Choroid plexus epithelial cell (primary cell): ENCODE data around the gene PHF21B.

Experiments used
- DNase-seq: peaks from one replicate; pipeline ENCODE4 v3.0.0-alpha.2; 2010; ENCODE audit warnings: low read depth
- H3K4me3 ChIP-seq: 2 replicates; pipeline ENCODE4 v1.5.1; 2011; ENCODE audit warnings: low read depth, mild to moderate bottlenecking, control low read depth, low read length, moderate library complexity
- TF ChIP-seq, protein P1 (sequence below): conservative IDR thresholded peaks from 2 replicates; pipeline ENCODE4 v1.5.1; 2011; ENCODE audit warnings: low read depth, mild to moderate bottlenecking, control low read depth, inconsistent platforms, low read length, moderate library complexity

PHF21B gene

GRCh38 chr22:44938886-44939285, 70.9 kb downstream of the PHF21B start:
- H3K4me3 ChIP-seq, result no peak overlapping the region
- TF ChIP-seq, protein P1, sequence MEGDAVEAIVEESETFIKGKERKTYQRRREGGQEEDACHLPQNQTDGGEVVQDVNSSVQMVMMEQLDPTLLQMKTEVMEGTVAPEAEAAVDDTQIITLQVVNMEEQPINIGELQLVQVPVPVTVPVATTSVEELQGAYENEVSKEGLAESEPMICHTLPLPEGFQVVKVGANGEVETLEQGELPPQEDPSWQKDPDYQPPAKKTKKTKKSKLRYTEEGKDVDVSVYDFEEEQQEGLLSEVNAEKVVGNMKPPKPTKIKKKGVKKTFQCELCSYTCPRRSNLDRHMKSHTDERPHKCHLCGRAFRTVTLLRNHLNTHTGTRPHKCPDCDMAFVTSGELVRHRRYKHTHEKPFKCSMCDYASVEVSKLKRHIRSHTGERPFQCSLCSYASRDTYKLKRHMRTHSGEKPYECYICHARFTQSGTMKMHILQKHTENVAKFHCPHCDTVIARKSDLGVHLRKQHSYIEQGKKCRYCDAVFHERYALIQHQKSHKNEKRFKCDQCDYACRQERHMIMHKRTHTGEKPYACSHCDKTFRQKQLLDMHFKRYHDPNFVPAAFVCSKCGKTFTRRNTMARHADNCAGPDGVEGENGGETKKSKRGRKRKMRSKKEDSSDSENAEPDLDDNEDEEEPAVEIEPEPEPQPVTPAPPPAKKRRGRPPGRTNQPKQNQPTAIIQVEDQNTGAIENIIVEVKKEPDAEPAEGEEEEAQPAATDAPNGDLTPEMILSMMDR, result no peak
- DNase-seq, result no peak

- TF ChIP-seq, protein P1, result no peak
These were observed 72.6 kb downstream of the PHF21B start for GRCh38 chr22:44937216-44937615.

DNA sequence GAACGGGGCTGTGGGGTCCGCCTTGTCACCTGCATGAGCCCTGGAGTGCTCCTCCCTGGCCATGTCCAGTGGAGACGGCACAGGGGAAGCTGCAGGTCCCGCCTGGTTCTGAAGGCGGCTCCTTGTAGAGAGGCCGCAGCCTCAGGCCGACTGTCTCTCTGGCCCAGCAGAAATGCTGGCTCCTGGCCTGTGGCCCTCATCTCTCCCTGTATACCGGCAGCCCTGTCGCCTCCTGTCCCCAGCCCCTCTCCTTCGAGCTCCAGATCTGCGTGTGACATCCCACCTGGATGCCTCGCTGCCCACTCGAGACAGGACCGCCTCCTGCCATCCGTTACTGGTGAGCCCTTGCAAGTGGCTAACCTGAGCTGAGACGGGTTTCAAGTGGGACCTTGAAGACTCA, 73.6 kb downstream of the PHF21B start:
- no peak for DNase-seq
- no peak overlapping the region for H3K4me3 ChIP-seq
- TF ChIP-seq, protein P1, result no peak

More at GRCh38 chr22:44937216-44937615, 72.6 kb downstream of the PHF21B start:
- DNase-seq, result no peak
- no peak overlapping the region for H3K4me3 ChIP-seq

GRCh38 chr22:44935724-44936123, 74.1 kb downstream of the PHF21B start:
- no peak for DNase-seq
- TF ChIP-seq, protein P1, result no peak
- H3K4me3 ChIP-seq, result no peak overlapping the region

- TF ChIP-seq, protein P1, result no peak
- no peak overlapping the region for H3K4me3 ChIP-seq
- no peak for DNase-seq
These were observed 75.4 kb downstream of the PHF21B start for GRCh38 chr22:44934454-44934735.

DNA sequence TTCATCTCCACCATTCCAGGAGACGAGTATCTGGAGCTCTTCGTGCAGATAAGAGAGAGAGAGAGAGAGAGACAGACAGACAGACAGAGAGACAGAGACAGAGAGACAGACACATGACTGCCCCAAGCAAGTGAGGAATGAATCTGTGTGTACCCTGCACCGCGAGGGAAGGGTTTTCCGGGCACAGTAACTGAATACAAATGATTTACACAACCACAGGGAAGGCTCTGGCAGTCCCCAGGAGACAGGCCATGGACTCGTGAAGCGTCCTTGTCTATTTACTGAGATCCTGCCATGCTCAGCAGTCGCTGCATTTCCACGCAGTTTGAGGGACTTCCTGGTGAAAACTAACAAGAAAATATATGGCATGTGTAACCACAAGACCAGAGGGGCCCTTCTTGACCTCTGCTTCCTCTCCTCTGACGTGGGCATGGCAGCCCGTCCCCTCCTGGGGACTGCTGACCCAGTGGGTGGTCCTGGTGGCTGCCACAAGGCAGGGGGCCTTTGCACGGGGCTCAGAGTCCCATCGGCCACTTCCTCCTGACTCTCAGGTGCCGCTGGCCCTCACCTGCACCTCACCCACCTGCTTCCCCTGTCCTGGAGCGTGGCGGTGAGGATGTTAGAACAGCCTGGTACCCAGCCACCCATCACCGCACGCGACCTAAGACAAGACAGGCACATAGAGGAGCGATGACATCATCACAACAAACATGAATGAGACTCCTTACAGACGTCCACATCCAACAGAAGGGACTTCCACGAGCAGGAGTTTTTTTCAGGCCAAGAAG, 75.9 kb downstream of the PHF21B start:
- no peak overlapping the region for H3K4me3 ChIP-seq

More for the DNA sequence above, 75.9 kb downstream of the PHF21B start:
- TF ChIP-seq, protein P1, result no peak
- no peak for DNase-seq
